Cortex of kidney (tissue), 1 donor: ENCODE data around the gene TMEM59L.
"Not testable (repeated sequence)": the region's sequence is repeated elsewhere in the genome, so short reads cannot be mapped to it uniquely, and the experiment has no call there.

Source experiments
- DNase-seq: peaks from one replicate; lab custom pipeline; 2025; lab: John Stamatoyannopoulos, UW

Gene TMEM59L

DNA sequence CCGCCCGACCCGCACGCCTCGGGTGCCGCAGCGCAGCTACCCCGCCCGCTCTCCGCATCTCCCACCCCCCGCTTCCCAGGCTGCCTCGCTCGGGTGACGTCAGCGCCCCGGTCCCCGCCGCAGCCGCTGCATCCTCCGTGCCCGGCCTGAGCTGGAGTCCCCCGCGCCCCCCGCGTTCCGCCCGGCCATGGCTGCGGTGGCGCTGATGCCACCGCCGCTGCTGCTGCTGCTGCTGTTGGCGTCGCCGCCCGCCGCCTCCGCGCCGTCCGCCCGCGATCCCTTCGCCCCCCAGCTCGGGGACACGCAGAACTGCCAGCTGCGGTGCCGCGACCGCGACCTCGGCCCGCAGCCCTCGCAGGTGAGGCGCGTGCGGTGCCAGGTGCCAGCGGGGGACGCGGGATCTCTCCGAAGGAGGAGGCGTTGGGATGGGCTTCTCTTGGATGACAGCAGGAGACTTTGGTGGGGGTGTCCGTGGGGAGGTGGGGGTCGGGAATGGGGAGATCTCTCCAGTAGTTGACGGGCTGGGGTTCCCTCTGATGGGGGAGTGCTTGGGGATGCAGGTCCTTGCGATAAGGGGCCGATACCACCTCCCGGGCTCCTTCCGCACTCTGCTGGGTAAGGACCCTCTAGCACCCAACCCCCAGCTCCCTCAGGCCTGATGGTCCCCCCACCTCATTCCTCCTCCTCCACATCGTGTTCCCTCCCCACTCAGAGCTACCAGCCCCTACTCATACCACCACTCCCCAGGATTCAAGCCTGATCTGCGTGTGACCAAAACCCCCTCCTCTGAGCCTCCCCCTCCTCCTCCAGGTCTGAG is at the start of gene TMEM59L:
TSS of gene TMEM59L (plus strand) at position 99 of the 817 bp plus-strand sequence. CDS start at position 188, 89 bp downstream.
- no peak for DNase-seq

DNA sequence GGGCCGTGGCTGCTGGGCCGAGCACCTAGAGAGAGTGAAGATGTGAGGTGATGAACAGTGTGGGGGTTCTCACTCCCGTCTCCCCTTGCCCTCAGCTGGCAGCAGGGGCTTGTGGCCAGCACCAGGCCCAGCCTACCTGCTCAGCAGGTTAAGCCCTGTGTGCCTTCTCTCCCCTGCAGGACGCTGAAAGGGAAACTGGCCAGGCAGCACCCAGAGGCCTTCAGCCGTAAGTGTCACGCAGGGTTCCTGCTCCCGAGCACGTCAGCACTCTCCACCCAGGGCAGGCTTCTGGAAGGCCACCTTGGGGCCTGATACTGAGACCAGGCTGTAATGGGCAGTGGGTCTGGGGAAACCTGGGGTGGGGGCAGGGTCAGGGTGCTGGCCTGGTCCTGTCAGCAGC is 45.7 kb upstream of the TMEM59L start:
- no peak for DNase-seq

DNA sequence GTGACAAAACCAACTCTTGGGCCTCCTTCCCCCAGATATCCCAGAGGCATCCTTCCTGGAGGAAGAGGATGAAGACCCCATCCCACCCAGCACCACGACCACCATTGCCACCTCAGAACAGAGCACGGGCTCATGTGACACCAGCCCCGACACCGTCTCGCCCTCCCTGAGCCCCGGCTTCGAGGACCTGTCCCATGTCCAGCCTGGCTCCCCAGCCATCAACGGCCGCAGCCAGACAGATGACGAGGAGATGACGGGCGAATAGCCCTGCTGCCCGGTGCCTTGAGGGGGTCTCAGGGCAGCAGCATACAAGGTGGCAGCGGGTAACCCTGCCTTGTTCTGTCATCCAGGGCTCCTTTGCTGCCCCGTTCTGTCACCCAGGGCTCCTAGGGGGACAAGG is 44.3 kb upstream of the TMEM59L start:
- no peak for DNase-seq

DNA sequence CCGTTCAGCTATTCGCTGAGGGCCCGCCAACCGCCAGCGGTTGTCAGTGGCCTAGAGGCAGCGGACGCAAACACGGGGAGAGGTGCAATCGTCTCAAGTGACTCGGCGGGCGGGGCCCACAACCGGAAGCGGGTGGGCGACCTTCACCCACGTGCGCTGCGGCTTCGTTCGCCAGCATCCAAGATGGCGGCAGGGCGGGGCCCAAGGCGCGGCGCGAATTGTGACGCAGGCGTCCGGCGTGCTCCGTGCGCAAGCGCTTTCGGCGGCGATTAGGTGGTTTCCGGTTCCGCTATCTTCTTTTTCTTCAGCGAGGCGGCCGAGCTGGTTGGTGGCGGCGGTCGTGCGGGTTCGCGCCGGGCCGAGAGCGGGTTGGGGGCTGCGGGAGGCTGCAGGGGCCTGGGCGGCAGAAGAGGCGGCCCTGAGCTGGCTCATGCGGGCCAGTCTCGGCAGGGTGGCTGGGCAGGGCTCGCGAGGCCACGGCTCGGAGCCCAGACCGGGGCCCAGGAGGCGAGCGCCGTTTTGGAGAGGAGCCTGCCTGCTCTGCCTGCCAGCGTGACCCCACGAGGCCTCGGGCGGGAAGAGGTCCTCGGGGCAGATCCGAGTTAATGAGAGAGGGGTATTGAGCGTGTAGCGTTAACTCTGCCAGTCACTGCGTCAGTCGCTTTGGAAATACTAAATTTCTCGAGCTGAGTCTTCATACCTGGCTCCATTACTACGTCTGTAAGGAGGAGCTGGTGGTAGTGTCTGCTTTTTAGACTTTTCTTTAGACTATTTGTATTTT is 40.9 kb upstream of the TMEM59L start, which contains the start of gene UBA52:
TSS of gene UBA52 (plus strand) at position 294 of the 781 bp plus-strand sequence. CDS start 1,444 bp downstream, outside the sequence.
- DNase-seq, result peak; percentile 47

DNA sequence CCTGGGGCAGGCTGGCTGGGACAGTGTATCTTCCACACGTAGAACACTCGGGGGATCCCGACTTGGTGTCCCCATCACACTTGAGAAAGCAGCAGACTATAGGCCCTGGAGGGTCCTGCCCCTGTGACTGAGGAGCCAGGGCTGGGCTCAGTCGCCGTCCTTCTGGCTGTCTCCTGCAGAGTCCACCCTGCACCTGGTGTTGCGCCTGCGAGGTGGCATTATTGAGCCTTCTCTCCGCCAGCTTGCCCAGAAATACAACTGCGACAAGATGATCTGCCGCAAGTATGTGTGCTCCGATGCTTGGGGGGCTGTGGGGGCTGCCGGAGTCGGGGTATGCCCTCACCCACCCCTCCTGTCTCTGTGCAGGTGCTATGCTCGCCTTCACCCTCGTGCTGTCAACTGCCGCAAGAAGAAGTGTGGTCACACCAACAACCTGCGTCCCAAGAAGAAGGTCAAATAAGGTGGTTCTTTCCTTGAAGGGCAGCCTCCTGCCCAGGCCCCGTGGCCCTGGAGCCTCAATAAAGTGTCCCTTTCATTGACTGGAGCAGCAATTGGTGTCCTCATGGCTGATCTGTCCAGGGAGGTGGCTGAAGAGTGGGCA is 37.9 kb upstream of the TMEM59L start:
- DNase-seq, result no peak

DNA sequence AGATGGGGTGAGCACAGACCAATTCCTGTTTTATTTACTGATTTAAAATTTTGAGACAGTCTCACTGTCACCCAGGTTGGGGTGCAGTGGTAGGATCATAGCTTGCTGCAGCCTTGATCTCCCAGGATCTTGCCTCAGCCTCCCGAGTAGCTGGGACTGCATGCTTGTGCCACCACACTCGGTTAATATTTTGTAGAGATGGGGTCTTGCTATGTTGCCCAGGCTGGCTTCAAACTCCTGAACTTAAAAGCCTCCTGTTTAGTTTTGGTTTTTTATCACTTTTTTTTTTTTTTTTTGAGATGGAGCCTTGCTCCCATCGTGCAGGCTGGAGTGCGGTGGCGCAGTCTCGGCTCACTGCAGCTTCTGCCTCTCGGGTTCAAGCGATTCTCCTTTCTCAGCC is 36.3 kb upstream of the TMEM59L start:
- DNase-seq, result no peak

DNA sequence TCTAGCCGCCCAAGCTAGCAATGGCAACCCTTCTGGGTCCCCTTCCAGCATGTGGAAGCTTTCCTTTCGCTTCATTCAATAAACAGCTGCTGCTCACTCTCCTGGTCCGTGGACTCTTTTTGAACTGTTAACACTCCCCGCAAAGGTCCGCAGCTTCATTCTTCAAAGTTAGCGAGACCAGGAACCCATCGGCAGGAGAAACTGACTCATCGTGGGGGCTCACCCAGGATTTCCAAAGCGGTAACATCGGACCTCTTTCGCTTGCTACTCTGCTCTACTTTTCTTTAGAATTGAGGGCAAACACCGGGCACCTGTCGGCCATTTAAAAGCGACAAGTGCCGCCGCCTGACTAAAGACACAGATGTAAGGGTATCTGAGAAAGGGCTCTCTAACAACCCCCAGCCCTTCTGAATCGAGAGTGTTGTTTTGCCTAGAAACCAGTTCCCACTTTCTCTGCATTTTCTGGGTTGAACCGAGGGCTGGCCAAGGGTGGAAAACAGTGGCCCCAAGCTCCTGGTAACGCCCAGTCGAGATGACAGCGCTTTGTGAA is 35.2 kb upstream of the TMEM59L start:
- DNase-seq, result no peak

DNA sequence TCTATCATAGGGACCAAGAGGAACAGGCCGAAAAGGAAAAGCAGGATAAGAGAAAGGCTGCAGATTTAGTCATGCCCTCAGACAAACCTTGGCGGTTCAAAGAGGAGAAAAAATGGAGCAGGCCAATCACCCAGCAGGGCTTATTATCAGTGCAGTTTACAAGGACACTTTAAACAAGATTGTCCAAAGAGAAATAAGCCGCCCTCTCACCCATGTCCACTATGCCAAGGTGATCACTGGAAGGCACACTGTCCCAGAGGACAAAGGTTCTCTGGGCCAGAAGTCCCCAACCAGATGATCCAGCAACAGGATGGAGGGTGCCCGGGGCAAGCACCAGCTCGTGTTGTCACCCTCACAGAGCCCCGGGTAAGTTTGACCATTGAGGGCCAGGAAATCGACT is 32.4 kb upstream of the TMEM59L start:
- DNase-seq, result no peak

DNA sequence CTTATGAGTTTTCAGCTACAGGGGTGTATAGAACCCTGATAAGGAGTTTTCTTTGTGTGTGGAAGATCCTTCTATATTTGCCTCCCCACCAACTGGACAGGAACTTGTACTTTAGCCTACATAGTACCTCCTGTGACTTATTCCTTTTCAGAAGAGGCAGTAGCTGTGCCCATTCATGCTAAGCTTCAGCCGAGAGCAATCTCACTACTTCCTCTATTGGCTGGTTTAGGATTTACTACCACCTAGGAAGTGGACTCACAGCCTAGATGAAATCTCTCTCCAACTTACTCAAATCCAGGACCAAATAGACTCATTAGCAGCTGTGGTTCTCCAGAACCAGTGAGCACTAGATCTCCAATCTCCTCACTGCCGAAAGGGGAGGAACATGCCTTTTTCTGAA is 26.4 kb upstream of the TMEM59L start:
- no peak for DNase-seq

DNA sequence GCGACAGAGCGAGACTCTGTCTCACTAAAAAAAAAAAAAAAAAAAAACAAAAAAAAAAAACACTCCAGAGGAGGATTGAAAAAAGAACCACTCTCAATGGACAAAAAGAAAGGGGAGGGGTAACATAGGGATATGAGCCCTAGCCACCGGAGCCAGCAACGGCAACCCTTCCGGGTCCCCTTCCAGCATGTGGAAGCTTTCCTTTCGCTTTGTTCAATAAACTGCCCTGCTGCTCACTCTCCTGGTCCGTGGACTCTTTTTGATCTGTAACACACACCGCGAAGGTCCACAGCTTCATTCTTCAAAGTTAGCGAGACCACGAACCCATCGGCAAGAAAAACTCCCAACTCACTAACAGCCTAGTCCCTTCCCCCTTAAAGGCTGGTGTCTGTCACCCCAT is 25.1 kb upstream of the TMEM59L start:
- no peak for DNase-seq

DNA sequence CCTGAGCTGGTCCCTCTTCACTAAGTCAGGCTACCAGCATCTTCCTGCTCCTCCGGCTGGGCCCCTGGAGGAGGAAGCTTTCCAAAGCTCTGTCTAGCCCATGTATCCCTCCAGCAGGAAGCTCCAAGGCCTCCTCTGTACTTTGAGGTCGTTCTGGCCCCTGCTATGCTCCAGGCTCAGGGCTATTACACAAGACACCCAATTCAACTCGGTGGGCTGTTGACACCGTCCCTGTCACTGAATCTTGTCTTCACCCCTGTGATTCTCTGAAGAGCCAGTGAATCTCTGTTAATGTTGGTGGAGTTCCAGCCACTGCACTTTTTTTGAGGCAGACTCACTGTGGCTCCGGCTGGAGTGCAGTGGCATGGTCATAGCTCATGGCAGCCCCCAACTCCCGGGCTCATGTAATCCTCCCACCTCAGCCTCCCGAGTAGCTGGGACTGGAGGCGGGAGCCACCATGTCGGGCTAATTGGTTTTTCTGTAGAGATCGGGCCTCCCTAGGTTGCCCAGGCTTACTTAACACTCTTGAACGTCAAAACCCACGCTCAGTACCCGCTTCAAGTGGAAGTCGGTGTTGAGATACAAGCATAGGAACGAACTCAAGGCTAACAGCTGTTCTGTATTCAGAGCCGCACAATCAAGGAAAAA is 24.6 kb upstream of the TMEM59L start:
- no peak for DNase-seq

DNA sequence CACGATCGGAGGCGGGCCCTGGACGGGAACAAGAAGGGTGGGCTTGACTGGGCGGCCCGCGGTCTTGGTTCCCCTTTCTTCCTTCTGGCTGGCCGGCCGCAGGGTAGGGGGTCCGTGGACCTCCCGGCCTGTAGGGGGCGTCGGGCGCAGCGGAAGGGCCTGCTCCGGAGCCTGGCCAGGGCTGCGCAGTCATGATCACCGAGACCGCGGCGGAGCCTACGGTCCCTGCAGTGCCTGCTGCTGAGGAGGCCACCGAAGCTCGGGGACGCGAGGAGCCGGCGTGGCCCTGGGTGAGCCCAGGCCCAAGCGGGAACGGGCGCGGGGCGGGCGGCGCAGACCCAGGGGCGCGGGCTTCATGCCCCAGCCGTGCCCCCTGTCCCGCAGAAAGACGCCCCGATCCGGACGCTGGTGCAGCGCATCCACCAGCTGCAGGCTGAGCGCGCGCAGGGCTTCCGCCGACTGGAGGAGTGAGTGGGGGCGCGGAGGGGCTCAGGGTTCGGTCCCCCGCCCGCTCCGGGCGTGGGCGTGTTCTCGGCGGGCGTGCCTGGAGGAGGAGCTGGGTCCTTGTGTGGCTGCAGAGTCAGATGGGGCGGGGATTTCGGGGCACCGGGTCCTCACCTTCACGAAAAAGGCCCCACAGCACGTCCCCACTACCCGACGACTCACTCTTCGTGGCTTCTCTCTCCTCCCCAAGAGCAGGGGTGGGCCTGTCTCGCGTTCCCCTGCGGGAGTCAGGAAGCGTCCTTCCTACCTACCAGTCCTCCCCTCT is 23.9 kb upstream of the TMEM59L start, which contains the start of gene REX1BD:
TSS of gene REX1BD (plus strand) at position 188 of the 769 bp plus-strand sequence. CDS start at position 192, 4 bp downstream.
- no peak for DNase-seq

DNA sequence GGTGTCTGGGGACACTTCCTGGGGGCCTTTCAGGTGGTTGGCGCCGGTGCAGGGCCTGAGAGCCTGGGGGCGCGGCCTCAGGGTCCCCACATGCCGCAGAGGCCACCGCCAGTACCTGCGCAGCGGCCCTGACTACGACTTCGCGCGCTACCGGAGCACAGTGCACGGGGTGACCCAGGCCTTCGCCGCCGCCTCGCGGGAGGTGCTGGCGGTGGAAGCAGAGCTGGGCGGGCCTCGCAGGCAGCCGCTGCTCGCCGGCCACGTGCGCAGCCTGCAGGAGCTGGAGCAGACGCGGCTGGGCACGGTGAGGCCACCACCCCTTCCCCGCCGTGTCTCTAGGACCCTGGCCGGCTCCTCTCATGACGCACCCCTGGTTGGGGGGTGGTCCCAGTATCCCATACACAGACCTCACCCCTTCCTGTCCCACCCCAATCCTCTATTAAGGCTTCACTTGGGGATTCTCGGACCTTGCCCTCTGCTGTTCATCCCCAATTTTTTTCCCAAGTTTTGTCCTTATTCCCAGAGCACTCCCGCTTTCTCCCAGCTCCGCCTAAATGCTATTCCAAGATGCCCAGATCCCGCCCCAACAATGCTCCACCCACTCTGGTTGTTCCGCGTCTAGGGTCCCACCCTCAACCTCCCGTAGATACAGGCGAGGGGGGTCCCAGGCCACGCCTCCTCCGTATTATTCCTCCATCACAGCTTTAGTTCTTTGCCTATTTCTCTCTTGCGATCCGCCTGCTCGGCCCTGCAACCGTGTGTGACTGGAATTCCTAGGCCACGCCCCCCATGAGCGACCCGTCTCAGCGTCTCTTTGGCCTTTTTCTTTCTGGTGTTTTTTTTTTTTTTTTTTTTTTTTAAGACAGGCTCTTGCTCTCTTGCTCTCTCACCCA is 23.0 kb upstream of the TMEM59L start:
- DNase-seq, result no peak

DNA sequence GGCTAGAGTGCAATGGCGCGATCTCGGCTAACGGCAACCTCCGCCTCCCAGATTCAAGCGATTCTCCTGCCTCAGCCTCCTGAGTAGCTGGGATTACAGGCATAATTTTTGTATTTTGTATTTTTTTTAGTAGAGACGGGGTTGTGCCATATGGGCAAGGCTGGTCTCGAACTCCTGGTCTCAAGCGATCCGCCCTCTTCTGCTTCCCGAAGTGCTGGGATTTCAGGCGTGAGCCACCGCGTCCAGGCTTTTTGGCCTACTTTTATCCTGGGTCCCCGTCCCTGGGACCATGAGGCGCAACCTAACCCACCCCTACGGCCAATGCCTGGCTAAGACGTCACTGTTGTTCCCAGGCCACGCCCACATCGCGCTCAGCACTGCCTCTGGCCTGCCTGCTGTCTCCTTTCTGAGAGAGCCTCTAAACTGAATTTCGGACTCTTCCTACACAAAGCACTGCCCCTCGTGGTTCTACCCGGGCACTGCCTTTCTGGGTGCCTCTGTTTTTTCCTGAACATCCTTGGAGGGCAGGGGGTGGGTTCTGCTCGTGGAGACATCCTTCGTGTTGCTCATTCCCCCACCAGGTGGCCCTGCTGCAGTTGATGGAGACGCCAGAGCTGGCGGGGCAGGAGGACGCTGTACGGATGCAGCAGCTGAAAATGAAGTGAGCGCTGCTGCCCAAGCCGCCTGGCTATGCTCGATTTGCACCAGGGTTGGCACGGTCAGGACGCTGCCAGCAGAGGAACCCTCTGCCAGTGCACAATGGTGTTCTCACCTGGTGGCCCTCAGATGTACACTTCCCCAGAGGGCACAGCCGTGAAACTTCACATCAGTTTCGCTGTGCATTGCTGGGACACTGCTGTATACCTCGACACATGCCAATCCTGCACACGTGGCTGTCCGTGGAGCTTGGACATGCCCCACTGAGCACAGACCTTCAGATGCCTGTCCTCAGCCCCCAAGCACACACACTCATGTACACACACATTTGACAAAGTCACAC is 22.1 kb upstream of the TMEM59L start:
- no peak for DNase-seq

DNA sequence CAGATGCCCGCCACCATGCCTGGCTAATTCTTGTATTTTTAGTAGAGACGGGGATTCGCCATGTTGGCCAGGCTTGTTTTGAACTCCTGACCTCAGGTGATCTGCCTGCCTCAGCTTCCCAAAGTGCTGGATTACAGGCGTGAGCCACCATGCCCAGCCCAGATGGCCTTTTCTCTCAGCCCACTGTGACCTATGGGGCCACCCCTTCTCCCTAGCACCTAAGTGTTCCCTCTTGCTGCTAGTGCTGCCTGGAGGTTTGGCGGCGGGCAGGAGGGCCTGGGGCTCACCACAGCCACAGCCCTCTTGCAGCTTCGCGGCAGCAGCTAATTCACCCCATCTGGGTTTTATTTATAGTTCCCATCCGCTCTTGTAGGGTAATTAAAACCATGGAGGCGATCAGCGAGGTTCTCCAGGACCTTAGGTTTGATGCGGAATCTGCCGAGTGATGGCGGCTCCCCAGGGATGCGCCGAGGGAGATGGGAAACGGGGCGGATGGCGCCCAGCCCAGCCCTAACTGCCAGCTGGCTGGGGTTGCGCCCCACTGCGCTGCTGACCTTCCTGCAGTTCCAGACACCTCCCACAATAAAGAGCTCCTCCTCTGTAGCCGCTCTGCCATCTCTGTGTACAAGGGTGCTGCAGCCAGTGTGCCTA is 20.8 kb upstream of the TMEM59L start:
- no peak for DNase-seq

DNA sequence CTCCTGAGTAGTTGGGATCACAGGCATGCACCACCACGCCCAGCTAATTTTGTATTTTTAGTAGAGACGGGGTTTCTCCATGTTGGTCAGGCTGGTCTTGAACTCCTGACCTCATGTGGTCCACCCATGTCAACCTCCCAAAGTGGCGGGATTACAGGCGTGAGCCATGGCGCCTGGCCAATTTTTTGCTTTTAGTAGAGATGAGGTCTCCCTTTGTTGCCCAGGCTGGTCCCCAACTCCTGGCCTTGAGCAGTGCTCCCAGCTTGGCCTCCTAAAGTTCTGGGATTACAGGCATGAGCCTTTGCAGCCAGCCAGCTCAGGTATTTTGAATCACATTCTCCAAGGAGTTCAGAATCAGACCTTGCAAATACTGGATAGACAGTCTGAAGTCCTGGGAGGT is 19.9 kb upstream of the TMEM59L start:
- DNase-seq, result not testable (repeated sequence)

DNA sequence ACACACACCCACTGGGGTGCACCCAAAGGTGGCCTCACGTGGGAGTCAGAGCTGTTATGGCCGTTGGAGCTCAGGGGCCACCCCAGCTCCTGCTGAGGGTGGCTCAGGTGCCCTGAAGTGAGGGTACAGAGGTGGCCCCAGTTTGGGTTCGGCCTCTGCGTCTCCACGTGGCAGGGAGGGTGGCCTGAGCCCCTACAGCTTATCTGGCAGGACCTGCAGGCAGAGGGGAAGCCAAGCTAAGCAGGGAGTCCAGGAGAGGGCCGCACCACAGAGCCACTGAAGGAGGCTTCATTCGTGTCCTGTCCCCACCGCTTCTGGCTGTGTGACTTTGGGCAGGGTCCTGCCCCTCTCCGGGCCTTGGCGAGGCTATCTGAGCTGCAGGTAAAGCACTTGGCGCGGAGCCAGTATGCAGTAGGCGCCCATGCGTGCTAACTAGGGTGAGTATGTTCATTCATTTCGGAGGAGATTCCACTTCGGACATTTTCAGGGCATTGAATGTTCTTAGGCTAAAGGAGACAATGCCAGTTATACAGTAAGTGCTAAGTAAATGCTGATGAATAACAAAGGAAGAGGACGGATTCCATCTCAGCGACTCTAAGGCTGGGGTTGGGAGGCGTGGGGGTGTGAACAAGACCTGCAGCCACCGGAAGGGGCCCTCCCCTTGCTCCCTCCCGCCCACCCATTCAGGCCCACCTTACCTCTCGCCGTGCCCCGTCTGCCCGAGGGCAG is 19.1 kb upstream of the TMEM59L start:
- DNase-seq, result no peak
